HG03354 (cell line): ENCODE data around the gene GRM8.

ENCODE experiments used
- ATAC-seq: cut with Tn5 transposase; IDR thresholded peaks from one replicate; pipeline ENCODE4 v1.9.1; 2021; ENCODE audit warnings: mild to moderate bottlenecking; ENCODE audit not compliant: unreplicated experiment, poor library complexity, severe bottlenecking

Gene GRM8

GRCh38 chr7:127233630-127234029, 19.1 kb downstream of the GRM8 start:
- no peak for ATAC-seq

GRCh38 chr7:127231415-127231814, 21.3 kb downstream of the GRM8 start:
- ATAC-seq = no peak

- no peak for ATAC-seq
These were observed 22.4 kb downstream of the GRM8 start for GRCh38 chr7:127230192-127230925.

- no peak for ATAC-seq
These were observed 25.9 kb downstream of the GRM8 start for GRCh38 chr7:127226685-127227374.

- ATAC-seq = no peak
These were observed 31.0 kb downstream of the GRM8 start for GRCh38 chr7:127221731-127222130.

GRCh38 chr7:127214956-127215718, 37.6 kb downstream of the GRM8 start:
- no peak for ATAC-seq

GRCh38 chr7:127209886-127210285, 42.9 kb downstream of the GRM8 start:
- no peak for ATAC-seq

- ATAC-seq = no peak
These were observed 43.9 kb downstream of the GRM8 start for GRCh38 chr7:127208860-127209259.

GRCh38 chr7:127208351-127208750, 44.4 kb downstream of the GRM8 start:
- no peak for ATAC-seq

GRCh38 chr7:127207806-127208205, 44.9 kb downstream of the GRM8 start:
- no peak for ATAC-seq

- ATAC-seq = no peak
These were observed 45.5 kb downstream of the GRM8 start for GRCh38 chr7:127207230-127207629.

GRCh38 chr7:127194571-127194970, 58.2 kb downstream of the GRM8 start:
- no peak for ATAC-seq

- no peak for ATAC-seq
These were observed 62.9 kb downstream of the GRM8 start for GRCh38 chr7:127189886-127190285.

- ATAC-seq = no peak
These were observed 63.7 kb downstream of the GRM8 start for GRCh38 chr7:127189074-127189473.

GRCh38 chr7:127187740-127188139, 65.0 kb downstream of the GRM8 start:
- ATAC-seq = no peak

GRCh38 chr7:127186686-127187085, 66.1 kb downstream of the GRM8 start:
- no peak for ATAC-seq

GRCh38 chr7:127177156-127177555, 75.6 kb downstream of the GRM8 start:
- ATAC-seq = no peak

GRCh38 chr7:127162366-127162765, 90.4 kb downstream of the GRM8 start:
- no peak for ATAC-seq

GRCh38 chr7:127158659-127159058, 94.1 kb downstream of the GRM8 start:
- peak; percentile 68 for ATAC-seq

- no peak for ATAC-seq
These were observed 97.8 kb downstream of the GRM8 start for GRCh38 chr7:127154958-127155357.

GRCh38 chr7:127154101-127154500, 98.6 kb downstream of the GRM8 start:
- no peak for ATAC-seq
